Neural cell (in vitro differentiated cells): Measurements from ENCODE around the gene FBXL17.

Source experiments
- EP300 ChIP-seq: fragments of 450-650 bp; conservative IDR thresholded peaks from 2 replicates; pipeline ENCODE4 v1.6.1; 2014; ENCODE audit warnings: antibody characterized with exemption, mild to moderate bottlenecking, moderate library complexity; ENCODE audit not compliant: poor library complexity, severe bottlenecking
- EZH2 ChIP-seq: fragments of 200-600, 300-800 bp; shearing (Covaris generic), sonication (generic); IDR thresholded peaks from 2 replicates; pipeline ENCODE4 v1.6.1; 2014; ENCODE audit warnings: antibody characterized with exemption, low read length, borderline replicate concordance, mild to moderate bottlenecking; ENCODE audit not compliant: insufficient read depth, poor library complexity, severe bottlenecking
- POLR2AphosphoS5 ChIP-seq: IDR thresholded peaks from 2 replicates; pipeline ENCODE4 v1.6.1; 2012
- REST ChIP-seq: IDR thresholded peaks from 2 replicates; pipeline ENCODE4 v1.6.1; 2012; ENCODE audit warnings: borderline replicate concordance
- TAF1 ChIP-seq: IDR thresholded peaks from 2 replicates; pipeline ENCODE4 v1.6.1; 2012; ENCODE audit warnings: low read depth
- TF ChIP-seq, protein P1 (sequence below): fragments of 450-650 bp; IDR thresholded peaks from 2 replicates; pipeline ENCODE4 v1.5.1; 2014; ENCODE audit warnings: antibody characterized with exemption, mild to moderate bottlenecking, moderate library complexity; ENCODE audit not compliant: poor library complexity, severe bottlenecking

DNA sequence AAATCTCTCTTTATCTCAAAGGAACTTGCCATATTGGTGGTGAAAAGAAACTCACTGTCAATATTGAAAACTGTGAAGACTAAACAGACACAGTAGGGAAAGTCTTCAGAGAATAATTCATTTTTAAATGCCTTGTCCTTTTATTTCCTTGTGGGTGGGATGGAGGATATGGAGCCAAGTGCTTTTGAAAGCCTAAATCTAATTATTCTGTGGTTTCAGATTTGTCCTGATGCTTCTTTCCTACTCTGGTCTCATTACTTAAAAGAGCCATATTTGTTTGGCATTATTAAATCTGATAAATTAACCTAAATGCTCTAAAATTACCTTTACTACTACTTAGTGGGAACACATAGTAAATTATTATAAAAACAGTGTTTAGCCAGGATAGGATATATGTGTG, 452.8 kb downstream of the FBXL17 start:
- TF ChIP-seq, protein P1, sequence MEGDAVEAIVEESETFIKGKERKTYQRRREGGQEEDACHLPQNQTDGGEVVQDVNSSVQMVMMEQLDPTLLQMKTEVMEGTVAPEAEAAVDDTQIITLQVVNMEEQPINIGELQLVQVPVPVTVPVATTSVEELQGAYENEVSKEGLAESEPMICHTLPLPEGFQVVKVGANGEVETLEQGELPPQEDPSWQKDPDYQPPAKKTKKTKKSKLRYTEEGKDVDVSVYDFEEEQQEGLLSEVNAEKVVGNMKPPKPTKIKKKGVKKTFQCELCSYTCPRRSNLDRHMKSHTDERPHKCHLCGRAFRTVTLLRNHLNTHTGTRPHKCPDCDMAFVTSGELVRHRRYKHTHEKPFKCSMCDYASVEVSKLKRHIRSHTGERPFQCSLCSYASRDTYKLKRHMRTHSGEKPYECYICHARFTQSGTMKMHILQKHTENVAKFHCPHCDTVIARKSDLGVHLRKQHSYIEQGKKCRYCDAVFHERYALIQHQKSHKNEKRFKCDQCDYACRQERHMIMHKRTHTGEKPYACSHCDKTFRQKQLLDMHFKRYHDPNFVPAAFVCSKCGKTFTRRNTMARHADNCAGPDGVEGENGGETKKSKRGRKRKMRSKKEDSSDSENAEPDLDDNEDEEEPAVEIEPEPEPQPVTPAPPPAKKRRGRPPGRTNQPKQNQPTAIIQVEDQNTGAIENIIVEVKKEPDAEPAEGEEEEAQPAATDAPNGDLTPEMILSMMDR = no peak
- TF ChIP-seq TAF1 (no peak), POLR2AphosphoS5 (no peak), EZH2 (no peak), REST (no peak), EP300 (no peak)
